ENCODE measurements around the gene VWA1.

Gene VWA1

GRCh38 chr1:1394116-1394515, 41.4 kb upstream of the VWA1 start:
- Histone ChIP-seq H3K36me3 (peaks cover 86 to 94% (median 92%) of the 10 kb centered on the region in 11 experiments), H3K4me1 (peaks cover 15 to 51% (median 31%) of the 10 kb centered on the region in 10 experiments), H3K4me2 (no peak overlapping the region), H3K27me3 (no peaks in the 10 kb centered on the region), H3K9ac (peak overlapping the region in 1 of 11 experiments; percentile 3; a peak in 1 of 22 replicates), H3K9me3 (replicated peaks in 1 of 11) (peaks cover 0 to 5% (median 0%) of the 10 kb centered on the region in 11 experiments; a peak in 2 of 22 replicates), H4K20me1 (peaks cover 29 to 91% (median 57%) of the 10 kb centered on the region in 11 experiments; a peak in 20 of 22 replicates), H3K4me3 (no peak overlapping the region), H3K27ac (no peak overlapping the region)
- TF ChIP-seq Cebpa-rat (IDR thresholded peaks at IDR 0.05), result no peak

DNA sequence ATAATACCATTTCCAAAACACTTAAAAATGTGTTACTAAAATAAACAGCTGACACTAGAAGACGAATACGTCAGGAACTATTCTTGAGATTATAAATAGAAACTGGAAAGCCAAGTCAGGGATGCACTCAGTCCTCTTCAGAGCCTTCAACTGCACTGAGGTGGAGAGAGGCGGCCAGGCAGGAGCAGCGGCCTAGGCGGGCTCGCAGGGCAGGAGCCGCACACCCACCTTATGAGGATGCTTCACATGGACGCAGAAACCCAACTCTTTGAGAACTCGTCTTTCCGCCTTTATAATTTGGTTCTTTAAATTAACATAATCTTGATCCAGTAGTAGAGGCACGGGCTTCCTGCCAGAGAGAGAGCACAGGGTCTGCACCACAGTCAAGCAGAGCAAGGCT, 40.3 kb upstream of the VWA1 start:
- TF ChIP-seq Cebpa-rat (IDR thresholded peaks at IDR 0.05), result no peak
- Histone ChIP-seq H3K9me3 (replicated peaks in 1 of 11) (peaks cover 0 to 2% (median 0%) of the 10 kb centered on the region in 11 experiments; a peak in 2 of 22 replicates), H3K9ac (peak overlapping the region in 3 of 11 experiments; percentile 2 to 18 (median 7); a peak in 4 of 22 replicates), H3K36me3 (peaks cover 76 to 84% (median 81%) of the 10 kb centered on the region in 11 experiments), H4K20me1 (peaks cover 29 to 87% (median 57%) of the 10 kb centered on the region in 11 experiments; a peak in 20 of 22 replicates), H3K27ac (no peak overlapping the region), H3K4me3 (no peak overlapping the region), H3K27me3 (no peaks in the 10 kb centered on the region), H3K4me1 (peaks cover 17 to 46% (median 30%) of the 10 kb centered on the region in 10 experiments), H3K4me2 (no peak overlapping the region)

DNA sequence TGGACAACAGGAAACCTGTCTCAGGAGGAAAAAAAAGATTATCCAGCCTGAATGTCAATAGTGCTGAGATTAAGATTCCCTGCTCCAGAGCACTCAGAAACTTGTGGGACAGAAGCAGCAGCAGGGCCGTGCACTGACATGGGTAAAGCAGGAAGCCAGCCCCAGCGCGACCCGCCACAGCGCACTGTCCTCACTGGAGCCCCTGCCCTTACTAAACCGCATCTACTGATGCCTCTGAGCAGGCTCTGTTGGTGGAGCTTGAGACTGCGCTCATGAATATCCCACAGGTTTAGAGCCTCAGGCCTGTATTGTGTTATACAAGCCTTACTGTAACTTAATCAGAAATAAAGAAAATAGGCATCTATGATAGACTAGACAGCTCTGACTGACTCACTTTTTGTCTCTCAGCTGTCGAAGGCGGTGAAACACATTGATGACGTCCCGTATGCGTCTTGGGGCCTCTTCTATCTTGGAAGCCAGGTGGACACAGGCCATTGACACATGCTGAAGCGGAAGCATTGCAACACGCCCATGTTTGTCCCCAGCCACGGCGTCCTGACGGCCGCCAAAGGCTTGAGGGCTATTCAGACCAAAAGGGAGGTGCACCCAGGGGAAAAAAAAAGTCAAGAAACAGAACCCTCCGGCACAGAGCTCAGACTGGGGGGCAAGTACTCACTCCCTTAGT, 37.5 kb upstream of the VWA1 start:
- Histone ChIP-seq H3K4me1 (peaks cover 31 to 57% (median 40%) of the 10 kb centered on the region in 10 experiments), H3K4me2 (peak overlapping the region; percentile 83 to 98 (median 94)), H4K20me1 (peaks cover 15 to 89% (median 62%) of the 10 kb centered on the region in 11 experiments; a peak in 21 of 22 replicates), H3K36me3 (peaks cover 71 to 83% (median 78%) of the 10 kb centered on the region in 11 experiments), H3K9ac (peak overlapping the region; percentile 94 to 99 (median 97)), H3K27ac (peak overlapping the region; percentile 87 to 97 (median 92); a peak in 21 of 22 replicates), H3K27me3 (no peaks in the 10 kb centered on the region), H3K9me3 (replicated peaks in 1 of 11) (no peaks in the 10 kb centered on the region), H3K4me3 (peak overlapping the region; percentile 83 to 100 (median 92))
- no peak for TF ChIP-seq Cebpa-rat (IDR thresholded peaks at IDR 0.05)

- H3K9ac ChIP-seq, result peak overlapping the region; percentile 94 to 99 (median 97)
- H3K4me3 ChIP-seq, result peak overlapping the region; percentile 83 to 100 (median 92)
- peak overlapping the region; percentile 83 to 98 (median 94) for H3K4me2 ChIP-seq
- peaks cover 71 to 83% (median 78%) of the 10 kb centered on the region in 11 experiments for H3K36me3 ChIP-seq
- H3K27ac ChIP-seq, result peak overlapping the region; percentile 87 to 97 (median 92)
- H3K9me3 ChIP-seq (replicated peaks in 1 of 11), result no peaks in the 10 kb centered on the region
- H3K4me1 ChIP-seq, result peaks cover 31 to 65% (median 45%) of the 10 kb centered on the region in 10 experiments
- TF ChIP-seq Cebpa-rat (IDR thresholded peaks at IDR 0.05), result no peak
- H4K20me1 ChIP-seq, result peaks cover 13 to 89% (median 62%) of the 10 kb centered on the region in 11 experiments; a peak in 21 of 22 replicates
- H3K27me3 ChIP-seq, result no peaks in the 10 kb centered on the region
Measured at GRCh38 chr1:1398677-1399186, 36.8 kb upstream of the VWA1 start.

DNA sequence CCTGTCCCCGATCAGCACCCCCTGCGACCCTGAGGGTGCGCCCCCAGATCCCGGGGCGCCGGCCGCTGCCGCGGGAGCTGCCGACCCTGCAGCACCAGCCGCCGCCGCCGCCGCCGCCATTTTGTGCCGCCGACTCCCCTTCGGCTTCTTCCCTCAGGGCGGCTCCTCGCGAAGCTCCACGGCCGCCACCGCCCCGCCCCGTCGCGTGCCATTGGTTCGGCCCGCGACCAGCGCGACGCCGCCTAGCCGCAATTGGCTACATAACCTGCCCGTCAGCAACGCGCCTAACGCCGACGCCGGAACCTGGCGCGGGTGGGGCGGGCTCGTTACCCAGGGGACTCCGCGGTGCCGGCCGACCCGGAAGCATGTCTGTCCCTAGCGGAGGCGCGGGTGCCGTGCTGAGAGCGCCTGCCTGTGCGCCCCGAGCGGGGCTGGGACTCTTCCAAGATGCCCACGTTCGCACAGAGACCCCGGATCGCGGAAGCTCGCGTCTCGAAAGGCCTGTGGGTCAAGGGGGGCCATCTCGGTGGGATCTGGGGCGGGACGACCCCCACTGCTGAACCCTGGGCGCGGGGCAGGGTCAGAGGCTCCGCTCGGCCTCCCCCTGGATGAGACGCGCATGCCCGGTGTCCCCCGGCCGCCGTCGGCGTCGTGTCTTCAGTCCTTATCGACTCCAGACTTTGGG, 36.2 kb upstream of the VWA1 start, which contains the start of gene CCNL2:
TSS of gene CCNL2 (minus strand) at position 149 of the 685 bp plus-strand sequence. CDS start at position 120, 29 bp downstream.
- no peak for TF ChIP-seq Cebpa-rat (IDR thresholded peaks at IDR 0.05)
- Histone ChIP-seq H3K27ac (peak within 1 kb of the TSS; percentile 87 to 97 (median 92)), H3K9ac (peak within 1 kb of the TSS; percentile 94 to 99 (median 97)), H3K4me3 (peak within 1 kb of the TSS; percentile 83 to 100 (median 92)), H3K9me3 (replicated peaks in 1 of 11) (no peaks in the 10 kb centered on the region), H4K20me1 (peaks cover 13 to 89% (median 59%) of the 10 kb centered on the region in 11 experiments; a peak in 21 of 22 replicates), H3K27me3 (no peaks in the 10 kb centered on the region), H3K4me2 (peak within 1 kb of the TSS; percentile 89 to 99 (median 97)), H3K36me3 (peaks cover 70 to 83% (median 77%) of the 10 kb centered on the region in 11 experiments), H3K4me1 (peaks cover 31 to 71% (median 48%) of the 10 kb centered on the region in 10 experiments)

GRCh38 chr1:1399872-1400575, 35.5 kb upstream of the VWA1 start:
- peak overlapping the region; percentile 89 to 99 (median 96) for H3K4me2 ChIP-seq
- TF ChIP-seq Cebpa-rat (IDR thresholded peaks at IDR 0.05), result no peak
- H4K20me1 ChIP-seq, result peaks cover 13 to 89% (median 58%) of the 10 kb centered on the region in 11 experiments; a peak in 21 of 22 replicates
- H3K9me3 ChIP-seq (replicated peaks in 1 of 11), result no peaks in the 10 kb centered on the region
- H3K4me1 ChIP-seq, result peaks cover 33 to 78% (median 53%) of the 10 kb centered on the region in 10 experiments
- H3K36me3 ChIP-seq, result peaks cover 70 to 83% (median 77%) of the 10 kb centered on the region in 11 experiments
- H3K27ac ChIP-seq, result peak overlapping the region; percentile 74 to 97 (median 92)
- H3K9ac ChIP-seq, result peak overlapping the region; percentile 94 to 99 (median 97)
- H3K4me3 ChIP-seq, result peak overlapping the region; percentile 83 to 100 (median 92)
- no peaks in the 10 kb centered on the region for H3K27me3 ChIP-seq

DNA sequence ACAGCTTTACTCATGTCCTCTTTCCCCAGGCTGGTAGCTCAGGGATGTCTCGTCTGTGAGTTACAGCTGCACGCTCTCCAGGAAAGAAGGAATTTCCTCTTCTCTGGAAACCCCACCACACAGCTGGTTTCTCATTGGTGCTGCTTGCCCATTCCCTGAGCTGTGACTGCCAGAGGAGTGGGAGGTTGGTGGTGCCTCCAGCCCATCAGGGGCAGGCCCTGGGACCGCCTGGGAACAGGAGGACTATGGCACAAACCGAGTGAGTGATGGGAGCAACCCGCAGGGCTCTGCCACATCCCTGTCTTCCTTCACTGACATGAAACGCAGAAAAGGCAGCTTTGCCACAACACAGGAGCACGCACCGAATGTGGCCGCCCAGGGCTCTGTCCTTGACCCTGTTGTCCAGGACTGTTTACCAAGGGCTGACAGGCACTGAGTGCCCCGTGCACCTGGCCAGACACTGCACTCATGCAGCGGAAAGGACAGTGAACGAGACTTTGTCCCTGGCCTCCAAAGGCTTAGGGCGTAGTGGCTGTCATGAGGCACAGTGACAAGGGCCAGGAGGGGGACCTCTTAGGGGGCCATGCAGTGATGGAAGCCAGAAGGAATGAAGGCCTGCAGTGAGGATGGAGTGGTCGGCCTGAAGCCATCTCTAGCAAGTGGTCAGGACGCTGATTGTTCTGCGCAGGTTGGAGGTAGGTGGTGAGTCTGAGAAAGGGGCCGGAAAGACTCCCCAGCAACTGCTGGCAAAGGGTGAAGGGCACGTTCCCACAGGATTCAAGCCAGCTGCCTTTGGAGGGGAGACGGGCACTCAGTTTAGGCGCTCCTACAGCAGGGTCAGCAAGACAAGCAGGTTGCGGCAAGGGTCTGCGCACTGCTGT, 34.7 kb upstream of the VWA1 start:
- Histone ChIP-seq H3K4me1 (peaks cover 41 to 79% (median 59%) of the 10 kb centered on the region in 10 experiments), H3K36me3 (peaks cover 70 to 83% (median 77%) of the 10 kb centered on the region in 11 experiments), H3K4me3 (peak overlapping the region; percentile 83 to 100 (median 92)), H3K27me3 (no peaks in the 10 kb centered on the region), H3K9me3 (replicated peaks in 1 of 11) (no peaks in the 10 kb centered on the region), H4K20me1 (peaks cover 6 to 89% (median 55%) of the 10 kb centered on the region in 11 experiments; a peak in 21 of 22 replicates), H3K9ac (peak overlapping the region; percentile 94 to 99 (median 97)), H3K4me2 (peak overlapping the region; percentile 89 to 99 (median 96)), H3K27ac (peak overlapping the region in 10 of 11 experiments; percentile 74 to 97 (median 94); a peak in 16 of 22 replicates)
- no peak for TF ChIP-seq Cebpa-rat (IDR thresholded peaks at IDR 0.05)
